OCI-M1 (cell line): ENCODE data around the gene TEX2.
"Not testable (repeated sequence)": the region's sequence is repeated elsewhere in the genome, so short reads cannot be mapped to it uniquely, and the experiment has no call there.

Experiments
- DNase-seq: peaks from one replicate; lab custom pipeline; 2025; lab: John Stamatoyannopoulos, UW

The TEX2 gene

GRCh38 chr17:64212122-64212521 lies 50.9 kb downstream of the TEX2 start:
- no peak for DNase-seq

GRCh38 chr17:64209983-64210382 lies 53.1 kb downstream of the TEX2 start:
- DNase-seq, result no peak

DNA sequence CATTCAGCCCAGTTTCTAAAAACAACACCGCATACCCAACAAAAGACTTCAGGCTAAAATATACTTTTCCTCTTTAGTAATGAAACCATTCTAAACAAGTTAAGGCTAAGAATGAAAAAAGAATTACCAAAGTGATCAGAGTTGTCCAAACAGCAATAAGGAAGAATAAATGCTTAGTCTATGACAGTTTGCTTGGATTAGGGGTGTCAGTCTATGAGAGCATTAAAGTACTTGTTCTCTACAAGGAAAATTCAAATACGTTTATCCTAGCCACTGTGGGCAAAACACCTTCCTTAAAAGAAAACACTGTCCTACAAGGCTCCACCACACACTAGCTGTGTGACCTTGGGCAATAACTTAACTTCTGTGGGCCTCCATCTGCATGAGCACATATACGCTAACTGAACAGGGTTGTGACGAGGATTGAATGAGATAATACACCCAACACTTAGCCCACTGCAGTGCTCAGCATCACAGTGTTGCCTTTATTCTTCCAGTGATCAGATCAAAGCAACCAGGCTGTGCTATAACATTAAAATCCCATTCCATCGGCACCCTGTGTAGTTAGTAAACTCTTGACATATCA lies 53.6 kb downstream of the TEX2 start:
- no peak for DNase-seq

DNA sequence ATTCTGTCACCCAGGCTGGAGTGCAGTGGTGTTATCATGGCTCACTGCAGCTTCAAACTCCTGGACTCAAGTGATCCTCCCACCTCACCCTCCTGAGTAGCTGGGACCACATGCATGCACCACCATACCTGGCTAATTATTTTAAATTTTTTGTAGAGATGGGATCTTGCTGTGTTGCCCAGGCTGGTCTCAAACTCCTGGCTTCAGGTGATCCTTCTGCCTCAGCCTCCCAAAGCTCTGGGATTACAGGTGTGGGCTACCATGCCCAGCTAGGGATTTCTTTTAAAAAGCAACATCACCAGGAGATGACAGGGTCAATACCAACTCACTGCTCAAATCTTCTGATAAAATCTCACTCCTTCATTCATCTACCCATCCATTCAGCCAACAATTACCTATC lies 54.4 kb downstream of the TEX2 start:
- not testable (repeated sequence) for DNase-seq

DNA sequence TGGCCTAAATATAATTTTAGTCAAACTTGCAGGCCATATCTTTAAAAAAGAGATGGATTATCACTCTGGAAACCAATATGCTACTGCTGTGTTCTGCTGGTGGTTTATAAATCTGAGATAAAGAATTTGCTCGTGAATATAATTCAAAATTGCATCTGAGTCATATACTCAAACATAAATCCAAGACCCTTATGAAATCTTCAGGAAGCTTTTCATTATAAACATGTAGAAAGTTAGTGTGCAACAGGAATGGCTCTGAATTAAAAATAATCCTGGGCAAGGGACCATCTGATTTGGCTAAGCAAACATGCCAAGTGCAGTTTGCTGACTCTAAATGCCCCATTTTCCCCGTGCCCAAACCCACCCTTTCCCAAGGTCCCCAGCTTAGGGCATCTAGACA lies 57.3 kb downstream of the TEX2 start:
- DNase-seq, result no peak

GRCh38 chr17:64203630-64204029 lies 59.4 kb downstream of the TEX2 start:
- DNase-seq, result no peak

DNA sequence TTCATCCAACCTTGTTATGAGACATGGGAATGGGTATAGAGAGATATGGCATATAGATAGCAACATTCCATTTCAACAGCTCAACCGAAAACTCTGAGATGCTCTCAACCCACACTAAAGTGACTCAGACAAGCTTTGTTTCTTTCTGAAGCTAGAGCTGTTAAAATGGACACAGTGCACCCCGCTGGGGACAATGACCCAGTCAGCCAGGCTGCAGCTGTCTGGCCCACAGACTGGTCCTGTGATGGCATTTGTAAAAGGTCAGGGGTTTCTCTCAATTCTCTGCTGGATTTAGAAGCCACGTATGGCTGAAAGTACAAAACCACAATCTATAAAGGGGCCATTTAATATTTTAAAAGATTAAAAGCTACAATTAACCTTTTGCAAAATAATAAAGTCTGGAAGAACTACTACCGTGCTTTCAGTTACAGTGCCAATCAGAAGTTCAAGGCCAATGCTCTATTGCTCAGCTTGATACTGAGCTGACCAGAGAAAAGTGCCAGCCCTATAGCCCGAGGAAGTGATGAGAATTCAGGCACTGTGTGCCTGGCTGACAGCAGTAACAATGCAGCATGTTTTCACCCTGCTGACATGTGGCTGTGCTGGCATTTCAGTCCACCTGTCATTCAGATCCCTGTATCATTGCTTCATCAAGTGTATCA lies 60.2 kb downstream of the TEX2 start:
- no peak for DNase-seq

DNA sequence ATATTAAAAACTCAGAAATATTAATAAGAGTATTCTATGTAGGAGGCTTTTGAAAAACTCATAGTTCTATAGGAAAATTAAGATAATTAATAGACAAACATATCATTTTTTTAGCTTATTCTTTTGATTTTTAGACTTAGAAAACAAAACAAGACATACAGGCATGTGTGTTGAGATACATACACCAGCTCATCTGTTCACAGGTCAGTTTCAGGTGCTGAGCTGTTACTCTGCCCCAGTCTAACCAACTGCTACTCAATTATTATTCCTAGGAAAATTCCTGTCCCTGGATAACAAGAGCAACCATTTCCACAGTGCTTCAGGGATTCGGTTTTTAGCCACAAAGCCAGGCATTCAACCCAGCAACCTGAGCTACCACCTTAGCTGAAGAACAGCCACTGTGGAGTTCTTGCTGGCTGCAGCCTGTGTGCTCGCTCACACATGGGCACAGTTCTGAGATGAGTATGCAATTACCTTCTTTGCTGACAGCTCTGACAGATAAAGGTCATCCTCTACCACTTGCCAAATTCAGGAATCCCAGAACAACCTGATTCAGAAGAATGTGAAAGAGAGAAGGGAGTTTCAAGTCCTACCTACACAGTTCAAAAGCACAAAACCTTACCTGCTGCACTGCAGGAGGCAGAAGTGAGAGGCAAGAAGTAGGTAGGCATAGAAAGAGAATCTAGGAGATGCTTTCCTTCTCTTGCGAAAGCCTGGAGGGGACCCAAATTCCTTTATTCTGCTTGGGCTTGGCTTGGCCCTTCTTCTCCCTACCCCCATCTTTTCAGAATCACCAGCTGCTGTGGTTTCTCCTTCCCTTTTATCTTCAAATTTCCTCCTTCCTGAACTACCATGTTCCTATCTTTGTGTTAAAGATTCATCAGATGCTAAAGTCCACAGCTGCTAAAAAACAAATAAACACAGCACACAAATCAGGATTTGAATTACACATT lies 62.7 kb downstream of the TEX2 start:
- DNase-seq, result no peak

GRCh38 chr17:64198331-64199090 lies 64.5 kb downstream of the TEX2 start:
- no peak for DNase-seq

GRCh38 chr17:64196601-64197000 lies 66.5 kb downstream of the TEX2 start:
- no peak for DNase-seq

- DNase-seq, result no peak
These were observed 69.5 kb downstream of the TEX2 start for GRCh38 chr17:64193561-64193960.

- DNase-seq, result no peak
These were observed 70.5 kb downstream of the TEX2 start for GRCh38 chr17:64192589-64192988.

DNA sequence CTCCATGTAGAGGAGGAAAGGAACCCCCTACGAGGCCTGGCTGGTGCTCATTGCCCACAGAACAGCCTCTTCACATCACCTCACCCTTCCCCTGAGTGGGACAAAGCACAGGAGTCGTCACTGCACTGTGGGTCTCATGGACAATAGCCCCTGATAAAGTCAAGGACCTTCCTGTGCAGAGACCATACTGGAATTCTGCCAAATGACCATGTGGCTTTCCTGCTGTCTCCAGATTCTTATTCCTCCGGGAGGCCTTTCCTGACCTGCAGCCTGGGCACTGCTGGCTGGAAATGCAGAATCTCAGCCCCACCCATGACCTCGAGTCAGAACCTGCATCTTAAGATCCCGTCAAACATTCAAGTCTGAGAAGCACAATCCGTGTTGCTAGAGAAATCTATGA lies 72.6 kb downstream of the TEX2 start:
- no peak for DNase-seq

GRCh38 chr17:64188088-64188487 lies 75.0 kb downstream of the TEX2 start:
- DNase-seq, result no peak

GRCh38 chr17:64187093-64187895 lies 75.8 kb downstream of the TEX2 start:
- DNase-seq, result no peak

GRCh38 chr17:64186171-64187092 lies 76.6 kb downstream of the TEX2 start:
- no peak for DNase-seq

GRCh38 chr17:64185557-64185956 lies 77.5 kb downstream of the TEX2 start:
- not testable (repeated sequence) for DNase-seq

GRCh38 chr17:64185101-64185500 lies 78.0 kb downstream of the TEX2 start:
- DNase-seq, result no peak

DNA sequence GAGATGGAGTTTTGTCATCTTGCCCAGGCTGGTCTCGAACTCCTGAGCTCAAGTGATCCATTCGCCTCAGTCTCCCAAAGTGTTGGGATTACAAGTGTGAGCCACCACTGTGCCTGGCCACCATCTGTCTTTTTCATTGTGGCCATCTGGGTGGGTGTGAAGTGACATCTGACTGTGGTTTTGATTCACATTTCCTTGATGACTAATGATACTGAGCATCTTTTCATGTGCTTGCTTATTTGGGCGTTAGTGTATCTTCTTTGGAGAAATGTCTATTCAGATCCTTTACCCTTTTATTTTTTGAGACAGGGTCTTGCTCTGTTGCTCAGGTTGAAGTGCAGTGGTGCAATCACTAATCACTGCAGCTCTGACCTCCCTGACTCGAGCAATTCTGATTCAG lies 79.2 kb downstream of the TEX2 start:
- no peak for DNase-seq

DNA sequence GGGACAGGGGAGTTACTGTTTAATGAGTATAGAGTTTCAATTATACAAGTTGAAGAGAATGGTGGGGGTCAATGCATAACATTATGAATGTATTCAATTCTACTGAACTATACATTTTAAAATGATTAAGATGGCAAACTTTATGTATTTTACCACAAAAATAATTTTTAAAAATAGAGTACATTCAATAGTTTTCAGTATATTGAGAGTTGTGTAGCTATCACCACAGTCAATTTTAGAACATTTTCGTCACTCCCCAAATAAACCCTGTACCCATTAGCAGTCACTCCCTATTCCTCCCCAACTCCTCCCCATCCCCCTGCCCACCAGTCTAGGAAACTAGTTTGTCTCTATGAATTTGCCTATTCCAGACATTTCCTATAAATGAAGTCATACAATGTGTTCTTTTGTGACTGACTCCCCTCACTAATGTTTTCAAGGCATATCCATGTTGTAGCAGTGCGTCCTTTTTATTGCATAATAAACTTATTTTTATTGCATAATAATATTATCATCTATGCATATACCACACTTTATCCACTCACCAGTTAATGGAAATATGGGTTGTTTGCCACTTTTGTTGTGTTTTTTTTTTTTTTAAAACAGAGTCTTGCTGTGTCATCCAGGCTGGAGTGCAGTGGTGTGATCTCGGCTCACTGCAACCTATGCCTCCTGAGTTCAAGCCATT lies 80.6 kb downstream of the TEX2 start:
- no peak for DNase-seq
